Calu3 (cell line): ENCODE measurements around the gene NECTIN4. TPM values are rescaled to one million over a fixed set of nuclear protein-coding genes. Genes with fewer than 3 reads are reported as not detected.
A peak's percentile ranks its signal among the peaks of the same experiment; 100 is the strongest.

Source experiments
- BruUV-seq: library from RNA; stranded (reverse); fragments of 400-500 nt; replicated peaks from 2 replicates; lab custom pipeline; 2021; lab: Mats Ljungman, UMichigan
- CTCF ChIA-PET: fragments of 300-600 bp; sonication (Branson Sonifier 250); formaldehyde crosslinking; loops from one replicate; lab custom pipeline; 2022; ENCODE audit warnings: antibody characterized with exemption; lab: Charles Lee
- DNase-seq: peaks from one replicate; pipeline ENCODE4 v3.0.0; 2022
- H3K27ac Mint-ChIP-seq: one replicate; pipeline ENCODE4 v1.8.0; 2022; ENCODE audit warnings: mixed read lengths; ENCODE audit not compliant: unreplicated experiment
- H3K27me3 Mint-ChIP-seq: one replicate; pipeline ENCODE4 v1.8.0; 2022; ENCODE audit warnings: mixed read lengths; ENCODE audit not compliant: unreplicated experiment
- H3K36me3 Mint-ChIP-seq: one replicate; pipeline ENCODE4 v1.8.0; 2022; ENCODE audit warnings: mild to moderate bottlenecking, moderate library complexity, mixed read lengths; ENCODE audit not compliant: insufficient read depth, unreplicated experiment
- H3K4me1 Mint-ChIP-seq: one replicate; pipeline ENCODE4 v1.8.0; 2022; ENCODE audit warnings: mild to moderate bottlenecking, low read depth, mixed read lengths; ENCODE audit not compliant: unreplicated experiment
- H3K4me3 Mint-ChIP-seq: one replicate; pipeline ENCODE4 v1.8.0; 2022; ENCODE audit warnings: mild to moderate bottlenecking, low read depth, moderate library complexity, mixed read lengths; ENCODE audit not compliant: unreplicated experiment
- H3K9me3 Mint-ChIP-seq: one replicate; pipeline ENCODE4 v1.8.0; 2022; ENCODE audit warnings: low read depth, mixed read lengths; ENCODE audit not compliant: unreplicated experiment
- CTCF ChIP-seq: fragments of 200-600 bp; IDR thresholded peaks from one replicate; pipeline ENCODE4 v1.8.0; 2022; ENCODE audit warnings: antibody characterized with exemption; ENCODE audit not compliant: unreplicated experiment
- intact Hi-C: fragments of 100-400 bp; cut with micrococcal nuclease; formaldehyde crosslinking; loops from one replicate; pipeline ENCODE4 v1.10.0; 2022; ENCODE audit not compliant: unreplicated experiment
- total RNA-seq: library from RNA; stranded (reverse); gene quantifications from 2 replicates; pipeline ENCODE4 v1.2.3, GENCODE V29; 2022

The NECTIN4 gene
- total RNA-seq, 1 experiment from 2014 or later, result 24.9 TPM

GRCh38 chr1:161115132-161115711, 25.9 kb upstream of the NECTIN4 start:
- no peak for TF ChIP-seq CTCF
- peak overlapping the region; percentile 40 for H3K4me3 Mint-ChIP-seq
- peaks cover 65% of the 10 kb centered on the region for H3K36me3 Mint-ChIP-seq
- CTCF ChIA-PET, result no interaction called here
- H3K27ac Mint-ChIP-seq, result peak overlapping the region; percentile 94
- intact Hi-C loops, result no loop called here
- no peaks in the 10 kb centered on the region for H3K27me3 Mint-ChIP-seq
- DNase-seq, result peak; percentile 65
- H3K4me1 Mint-ChIP-seq, result peaks cover 62% of the 10 kb centered on the region
- H3K9me3 Mint-ChIP-seq, result no peaks in the 10 kb centered on the region
- BruUV-seq, result no TSS peak

GRCh38 chr1:161114556-161114955, 25.2 kb upstream of the NECTIN4 start:
- no peaks in the 10 kb centered on the region for H3K9me3 Mint-ChIP-seq
- H3K4me3 Mint-ChIP-seq, result peak overlapping the region; percentile 7
- TF ChIP-seq CTCF, result no peak
- H3K36me3 Mint-ChIP-seq, result peaks cover 58% of the 10 kb centered on the region
- no peaks in the 10 kb centered on the region for H3K27me3 Mint-ChIP-seq
- no peak for DNase-seq
- intact Hi-C loops, result no loop called here
- CTCF ChIA-PET, result no interaction called here
- H3K27ac Mint-ChIP-seq, result peak overlapping the region; percentile 94
- no TSS peak for BruUV-seq
- peaks cover 55% of the 10 kb centered on the region for H3K4me1 Mint-ChIP-seq

GRCh38 chr1:161113915-161114314, 24.6 kb upstream of the NECTIN4 start:
- TF ChIP-seq CTCF, result no peak
- Mint-ChIP-seq H3K27ac (peak overlapping the region; percentile 94), H3K4me3 (peak overlapping the region; percentile 7), H3K27me3 (no peaks in the 10 kb centered on the region), H3K36me3 (peaks cover 52% of the 10 kb centered on the region), H3K4me1 (peaks cover 49% of the 10 kb centered on the region), H3K9me3 (no peaks in the 10 kb centered on the region)
- intact Hi-C loops, result no loop called here
- no TSS peak for BruUV-seq
- DNase-seq, result no peak
- CTCF ChIA-PET, result no interaction called here

- DNase-seq, result no peak
- intact Hi-C loops, result no loop called here
- Mint-ChIP-seq H3K27me3 (no peaks in the 10 kb centered on the region), H3K27ac (no peak overlapping the region), H3K4me1 (peaks cover 46% of the 10 kb centered on the region), H3K36me3 (peaks cover 29% of the 10 kb centered on the region), H3K9me3 (no peaks in the 10 kb centered on the region), H3K4me3 (no peak overlapping the region)
- CTCF ChIA-PET, result no interaction called here
- BruUV-seq, result no TSS peak
- TF ChIP-seq CTCF, result no peak
Observed at GRCh38 chr1:161111527-161111926, 22.2 kb upstream of the NECTIN4 start.
